C4-2B (cell line): ENCODE measurements around the gene ENAH.

Experiments used
- CTCF ChIP-seq: fragments of 450-650 bp; conservative IDR thresholded peaks from 2 replicates; pipeline ENCODE4 v1.5.1; 2017; ENCODE audit warnings: mild to moderate bottlenecking
- ZFX ChIP-seq: fragments of 450-650 bp; IDR thresholded peaks from 2 replicates; pipeline ENCODE4 v1.6.1; 2017

GRCh38 chr1:225533238-225533637 is 119.7 kb downstream of the ENAH start:
- TF ChIP-seq CTCF (no peak), ZFX (no peak)
